Tibial artery (tissue), 4 donors: ENCODE data around the gene LRP1B.

ENCODE experiments used
- DNase-seq, 2 donors: peaks; one replicate each; pipeline ENCODE4 v3.0.0-alpha.2; 2019
- H3K27ac ChIP-seq, 2 donors: fragments of 200-600 bp; sonication (generic) in 1 of 2; 1 replicate in 1 of 2; 2 replicates in 1 of 2; pipeline ENCODE4 v1.5.1; 2018 to 2019; ENCODE audit warnings: mild to moderate bottlenecking in 1 of 2
- H3K27me3 ChIP-seq, 2 donors: fragments of 200-600 bp; sonication (generic) in 1 of 2; one replicate each; pipeline versions ENCODE4 v1.5.1 to v1.6.0; 2016 to 2019
- H3K36me3 ChIP-seq, 3 donors: fragments of 200-600 bp; sonication (generic) in 2 of 3; one replicate each; pipeline ENCODE4 v1.5.1; 2016 to 2019; ENCODE audit warnings: mild to moderate bottlenecking in 2 of 3
- H3K4me1 ChIP-seq, 4 donors: fragments of 200-600 bp; sonication (generic) in 2 of 4; 1 replicate in 3 of 4; 2 replicates in 1 of 4; pipeline ENCODE4 v1.5.1; 2016 to 2019
- H3K4me3 ChIP-seq, 2 donors: fragments of 200-600 bp; sonication (generic) in 1 of 2; 1 replicate in 1 of 2; 2 replicates in 1 of 2; pipeline ENCODE4 v1.5.1; 2018 to 2019; ENCODE audit warnings: mild to moderate bottlenecking in 2 of 2
- H3K9me3 ChIP-seq, 3 donors: fragments of 200-600 bp; sonication (generic) in 1 of 3; one replicate each; pipeline ENCODE4 v1.5.1; 2016 to 2019
- intact Hi-C: fragments of 100-400 bp; cut with DNase I; formaldehyde crosslinking; loops from one replicate; pipeline ENCODE4 v1.15.0; 2023; ENCODE audit warnings: low total_unique reads
- TF ChIP-seq, protein P1 (sequence below), 2 experiments: fragments of 200-600 bp in 1 of 2; fragments of 450-650 bp in 1 of 2; IDR thresholded peaks; one replicate each; pipeline ENCODE4 v1.5.1; 2017 to 2019; ENCODE audit warnings: antibody characterized with exemption in 2 of 2, mild to moderate bottlenecking in 1 of 2, moderate library complexity in 1 of 2

The LRP1B gene

DNA sequence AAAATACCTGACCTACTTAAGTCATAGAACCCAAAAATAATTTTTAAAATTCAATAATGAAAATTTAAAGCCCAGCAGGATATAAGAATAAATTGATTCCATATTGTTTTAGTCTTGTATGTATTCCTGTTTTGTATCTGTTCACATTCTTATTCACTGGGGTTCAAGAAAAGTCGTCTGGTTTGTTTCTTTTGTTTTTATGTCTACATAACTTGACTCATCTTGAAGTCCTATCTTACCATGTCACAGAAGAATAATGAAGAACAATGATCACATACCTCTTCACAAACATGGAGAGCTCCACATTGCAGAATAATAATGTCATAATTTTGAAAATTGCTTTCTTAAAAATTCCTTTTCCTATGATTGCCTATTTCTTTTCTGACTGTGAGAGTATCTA, 43.4 kb upstream of the LRP1B start:
- no peak overlapping the region for H3K27ac ChIP-seq
- no peak for DNase-seq
- H3K27me3 ChIP-seq, result no peaks in the 10 kb centered on the region
- intact Hi-C loops, result no loop called here
- no peaks in the 10 kb centered on the region for H3K4me1 ChIP-seq
- no peaks in the 10 kb centered on the region for H3K9me3 ChIP-seq
- no peak overlapping the region for H3K4me3 ChIP-seq
- H3K36me3 ChIP-seq, result no peaks in the 10 kb centered on the region
- TF ChIP-seq, protein P1, sequence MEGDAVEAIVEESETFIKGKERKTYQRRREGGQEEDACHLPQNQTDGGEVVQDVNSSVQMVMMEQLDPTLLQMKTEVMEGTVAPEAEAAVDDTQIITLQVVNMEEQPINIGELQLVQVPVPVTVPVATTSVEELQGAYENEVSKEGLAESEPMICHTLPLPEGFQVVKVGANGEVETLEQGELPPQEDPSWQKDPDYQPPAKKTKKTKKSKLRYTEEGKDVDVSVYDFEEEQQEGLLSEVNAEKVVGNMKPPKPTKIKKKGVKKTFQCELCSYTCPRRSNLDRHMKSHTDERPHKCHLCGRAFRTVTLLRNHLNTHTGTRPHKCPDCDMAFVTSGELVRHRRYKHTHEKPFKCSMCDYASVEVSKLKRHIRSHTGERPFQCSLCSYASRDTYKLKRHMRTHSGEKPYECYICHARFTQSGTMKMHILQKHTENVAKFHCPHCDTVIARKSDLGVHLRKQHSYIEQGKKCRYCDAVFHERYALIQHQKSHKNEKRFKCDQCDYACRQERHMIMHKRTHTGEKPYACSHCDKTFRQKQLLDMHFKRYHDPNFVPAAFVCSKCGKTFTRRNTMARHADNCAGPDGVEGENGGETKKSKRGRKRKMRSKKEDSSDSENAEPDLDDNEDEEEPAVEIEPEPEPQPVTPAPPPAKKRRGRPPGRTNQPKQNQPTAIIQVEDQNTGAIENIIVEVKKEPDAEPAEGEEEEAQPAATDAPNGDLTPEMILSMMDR (IDR thresholded peaks at IDR 0.05), result no peak

DNA sequence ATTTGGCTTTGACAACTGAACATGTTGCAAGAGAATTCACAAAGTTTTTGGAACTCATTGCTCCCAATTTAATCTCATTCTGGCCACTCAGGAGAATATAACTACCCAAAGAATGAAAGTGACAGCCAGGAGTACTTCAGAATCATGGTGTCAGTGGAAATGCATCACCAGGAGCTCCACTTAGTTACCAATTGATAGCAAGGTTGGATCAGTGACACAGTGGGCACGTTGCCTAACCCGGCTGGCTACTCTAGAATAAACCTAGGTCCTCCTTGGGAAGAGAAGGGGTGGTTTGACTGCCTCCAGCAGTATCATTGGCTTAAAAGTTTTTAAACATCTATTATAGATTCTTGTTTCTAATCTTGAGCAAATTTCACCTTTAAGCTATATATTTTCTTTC, 40.0 kb upstream of the LRP1B start:
- Histone ChIP-seq H3K9me3 (no peaks in the 10 kb centered on the region), H3K27ac (no peak overlapping the region), H3K36me3 (no peaks in the 10 kb centered on the region), H3K4me1 (no peaks in the 10 kb centered on the region), H3K4me3 (no peak overlapping the region), H3K27me3 (no peaks in the 10 kb centered on the region)
- TF ChIP-seq, protein P1 (IDR thresholded peaks at IDR 0.05), result no peak
- DNase-seq, result no peak
- intact Hi-C loops, result no loop called here

DNA sequence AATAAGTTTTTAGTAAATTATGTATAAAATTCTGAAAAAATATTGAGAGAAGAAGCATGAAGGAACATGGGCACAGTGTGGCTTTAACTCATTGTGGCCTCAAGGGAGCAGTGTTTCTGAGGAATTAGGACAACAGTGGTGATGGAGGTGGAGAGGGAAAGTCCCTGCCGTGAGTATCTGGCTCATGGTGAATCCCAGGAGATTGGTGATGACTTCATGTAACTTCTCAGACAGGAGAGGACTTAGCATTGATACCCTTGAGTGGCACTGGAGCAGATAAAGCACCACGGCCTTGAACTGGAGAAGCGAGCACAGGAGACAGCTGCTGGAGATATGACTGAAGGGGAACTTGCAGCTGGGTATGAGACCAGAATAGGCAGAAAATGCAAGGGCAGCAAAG, 35.0 kb upstream of the LRP1B start:
- intact Hi-C loops, result no loop called here
- no peaks in the 10 kb centered on the region for H3K27me3 ChIP-seq
- H3K4me3 ChIP-seq, result no peak overlapping the region
- TF ChIP-seq, protein P1 (IDR thresholded peaks at IDR 0.05), result no peak
- no peaks in the 10 kb centered on the region for H3K4me1 ChIP-seq
- H3K36me3 ChIP-seq, result no peaks in the 10 kb centered on the region
- H3K27ac ChIP-seq, result no peak overlapping the region
- no peaks in the 10 kb centered on the region for H3K9me3 ChIP-seq
- no peak for DNase-seq

DNA sequence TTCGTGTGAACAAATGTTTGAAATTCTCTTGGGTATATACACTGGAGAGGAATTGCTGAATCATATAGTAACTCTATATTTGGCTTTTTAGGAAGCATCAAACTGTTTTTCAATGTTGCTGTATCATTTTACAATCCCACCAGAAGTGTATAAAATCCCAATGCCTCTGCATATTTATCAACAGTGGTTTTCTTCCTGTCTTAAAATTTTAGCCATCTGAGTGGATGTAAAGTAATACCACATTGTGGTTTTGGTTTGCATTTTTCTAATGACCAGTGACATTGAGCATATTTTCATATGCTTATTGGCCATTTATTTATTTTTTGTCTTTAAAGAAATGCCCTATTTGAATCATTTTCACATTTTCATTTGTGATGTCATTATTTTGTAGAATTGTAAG, 22.8 kb upstream of the LRP1B start:
- Histone ChIP-seq H3K9me3 (no peaks in the 10 kb centered on the region), H3K27ac (no peak overlapping the region), H3K27me3 (no peaks in the 10 kb centered on the region), H3K4me3 (no peak overlapping the region), H3K36me3 (no peaks in the 10 kb centered on the region), H3K4me1 (no peaks in the 10 kb centered on the region)
- no peak for DNase-seq
- TF ChIP-seq, protein P1 (IDR thresholded peaks at IDR 0.05), result no peak
- intact Hi-C loops, result no loop called here

DNA sequence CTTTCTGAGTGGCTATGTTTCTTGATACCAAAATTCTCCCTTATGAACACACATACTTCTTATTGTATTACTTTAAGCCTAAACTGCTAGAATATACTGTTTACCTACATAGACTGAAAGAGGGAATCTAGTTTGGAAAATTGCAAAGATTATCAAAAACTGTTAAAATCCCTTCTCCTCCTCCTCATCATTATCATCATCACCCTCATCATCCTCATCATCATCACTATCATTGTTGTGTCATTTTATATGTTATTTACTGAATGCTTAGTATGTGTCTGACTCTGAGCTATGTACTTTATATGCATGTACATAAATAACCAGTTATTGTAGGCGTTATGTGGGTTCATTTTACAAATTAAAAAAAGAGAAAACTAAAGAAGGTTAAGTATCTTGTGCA, 19.6 kb upstream of the LRP1B start:
- TF ChIP-seq, protein P1 (IDR thresholded peaks at IDR 0.05), result no peak
- Histone ChIP-seq H3K27ac (no peak overlapping the region), H3K9me3 (no peaks in the 10 kb centered on the region), H3K4me3 (no peak overlapping the region), H3K27me3 (no peaks in the 10 kb centered on the region), H3K4me1 (peaks cover 0 to 3% (median 0%) of the 10 kb centered on the region in 4 donors), H3K36me3 (no peaks in the 10 kb centered on the region)
- intact Hi-C loops, result no loop called here
- no peak for DNase-seq

DNA sequence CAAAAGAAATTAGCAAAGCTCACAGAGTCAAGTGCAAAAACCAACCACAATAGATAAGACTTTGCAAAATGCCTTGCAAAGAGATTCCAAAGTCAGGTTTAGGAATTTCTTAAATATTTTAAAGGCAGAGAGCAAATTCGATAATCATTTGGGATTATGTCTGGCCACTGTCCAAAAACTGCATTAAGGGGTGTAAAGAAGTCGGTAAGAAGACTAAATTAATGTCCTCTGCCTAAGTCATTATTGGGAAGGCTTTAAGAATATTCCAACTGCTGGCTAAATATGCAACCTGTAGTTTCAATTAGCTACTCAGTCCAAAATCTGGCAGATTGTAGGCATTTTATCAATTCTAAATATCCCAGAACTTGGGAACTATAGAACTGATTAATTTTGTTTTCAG, 13.7 kb upstream of the LRP1B start:
- Histone ChIP-seq H3K4me1 (peaks cover 0 to 3% (median 0%) of the 10 kb centered on the region in 4 donors), H3K36me3 (no peaks in the 10 kb centered on the region), H3K27me3 (no peaks in the 10 kb centered on the region), H3K27ac (no peak overlapping the region), H3K9me3 (no peaks in the 10 kb centered on the region), H3K4me3 (no peak overlapping the region)
- TF ChIP-seq, protein P1 (IDR thresholded peaks at IDR 0.05), result no peak
- intact Hi-C loops, result no loop called here
- no peak for DNase-seq
